Measurements from ENCODE around the gene LRBA. TPM values are rescaled to one million over a fixed set of nuclear protein-coding genes. Genes with fewer than 3 reads are reported as not detected.

LRBA gene
- total and polyA plus RNA-seq, 9 of the 15 experiments (the other 6 are each of a cell fraction or from before 2014, with no cell fraction given): 24.2 to 88.7 (median 59.7) TPM

GRCh38 chr4:150475763-150476162 lies 539.3 kb downstream of the LRBA start:
- TF ChIP-seq ZNF217 (CRISPR knock-in tag; IDR thresholded peaks at IDR 0.05) (no peak), NCOA1 (IDR thresholded peaks at IDR 0.05; ENCODE audit: low read depth) (no peak), RBM15 (IDR thresholded peaks at IDR 0.05; ENCODE audit: insufficient read depth, low read length) (no peak), ESRRB (CRISPR knock-in tag; IDR thresholded peaks at IDR 0.05; ENCODE audit: borderline replicate concordance) (no peak), COPS2 (conservative IDR thresholded peaks at IDR 0.05) (no peak), FOSL1 (tag; conservative IDR thresholded peaks at IDR 0.05) (no peak), TOE1 (IDR thresholded peaks at IDR 0.05; ENCODE audit: borderline replicate concordance) (no peak), TOE1 (CRISPR knock-in tag; IDR thresholded peaks at IDR 0.05; ENCODE audit: borderline replicate concordance, low read depth) (no peak), PRPF4 (IDR thresholded peaks at IDR 0.05; ENCODE audit: insufficient read depth, low read depth, low read length, poor library complexity, severe bottlenecking) (no peak), NFE2 (IDR thresholded peaks at IDR 0.05; ENCODE audit: low read depth) (no peak), CHD2 (IDR thresholded peaks at IDR 0.05; ENCODE audit: low read depth, low read length) (no peak), NR4A1 (CRISPR knock-in tag; IDR thresholded peaks at IDR 0.05) (no peak), NR4A1 (tag; IDR thresholded peaks at IDR 0.05) (no peak)
- TF ChIP-seq, protein P1, sequence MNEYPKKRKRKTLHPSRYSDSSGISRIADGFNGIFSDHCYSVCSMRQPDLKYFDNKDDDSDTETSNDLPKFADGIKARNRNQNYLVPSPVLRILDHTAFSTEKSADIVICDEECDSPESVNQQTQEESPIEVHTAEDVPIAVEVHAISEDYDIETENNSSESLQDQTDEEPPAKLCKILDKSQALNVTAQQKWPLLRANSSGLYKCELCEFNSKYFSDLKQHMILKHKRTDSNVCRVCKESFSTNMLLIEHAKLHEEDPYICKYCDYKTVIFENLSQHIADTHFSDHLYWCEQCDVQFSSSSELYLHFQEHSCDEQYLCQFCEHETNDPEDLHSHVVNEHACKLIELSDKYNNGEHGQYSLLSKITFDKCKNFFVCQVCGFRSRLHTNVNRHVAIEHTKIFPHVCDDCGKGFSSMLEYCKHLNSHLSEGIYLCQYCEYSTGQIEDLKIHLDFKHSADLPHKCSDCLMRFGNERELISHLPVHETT (CRISPR knock-in tag; conservative IDR thresholded peaks at IDR 0.05 in 1 of 2, IDR thresholded peaks at IDR 0.05 in 1 of 2): no peak
- H3K79me2 ChIP-seq (ENCODE audit: control insufficient read depth, insufficient read depth, low read length): no peaks in the 10 kb centered on the region
- H3K4me2 ChIP-seq (ENCODE audit: insufficient read depth, low read length): no peak overlapping the region
- no peak overlapping the region for H3K9ac ChIP-seq (ENCODE audit: insufficient read depth in 1 of 2, low read depth in 2 of 2, low read length in 2 of 2)
- H2AFZ ChIP-seq (ENCODE audit: low read depth, low read length): no peak overlapping the region
- ChIA-PET POLR2A (interaction anchor here (0.8 kb wide), 1 partner anchor 502 kb away, joined by 4 read pairs; no protein-coding TSS in a partner anchor), CTCF (ENCODE audit: low intra/inter-chr PET ratio) (no interaction called here)
- no peaks in the 10 kb centered on the region for H3K4me1 ChIP-seq (replicated peaks in 1 of 2; ENCODE audit: control insufficient read depth in 2 of 2, insufficient read depth in 2 of 2, low read length in 2 of 2)
- H3K27me3 ChIP-seq (ENCODE audit: control insufficient read depth in 2 of 2, insufficient read depth in 2 of 2, low read length in 2 of 2): no peaks in the 10 kb centered on the region
- no peaks in the 10 kb centered on the region for H3K9me1 ChIP-seq (ENCODE audit: control insufficient read depth, insufficient read depth, low read length)
- no peaks in the 10 kb centered on the region for H4K20me1 ChIP-seq (replicated peaks; ENCODE audit: control insufficient read depth, insufficient read depth, low read length)
- in situ Hi-C loops (cut with MboI): no loop called here
- no TSS peak for BruUV-seq (replicated peaks)
- H3K36me3 ChIP-seq (ENCODE audit: control insufficient read depth, insufficient read depth, low read length): peaks cover 4% of the 10 kb centered on the region; the same call in 2 of the 3 replicates
- whole genome bisulfite sequencing (ENCODE audit: insufficient coverage, low coverage, missing lambda C conversion rate): no CpG with 5 or more reads among the region's 1 CpG
- H3K9me3 ChIP-seq (replicated peaks; ENCODE audit: control insufficient read depth, insufficient read depth, low read depth, low read length): no peaks in the 10 kb centered on the region
- H3K4me3 ChIP-seq: no peak overlapping the region
- intact Hi-C loops (cut with micrococcal nuclease): no loop called here
- FAIRE-seq (no peak), ATAC-seq (no peak), DNase-seq (ENCODE audit: extremely low read depth in 1 of 4, low spot score in 3 of 4) (no peak)
- no peak overlapping the region for H3K27ac ChIP-seq (ENCODE audit: extremely low read depth, low read depth, low read length)

Measured in K562 (cell line).